HepG2 (cell line): ENCODE data around the gene SPTBN2. TPM values are rescaled to one million over a fixed set of nuclear protein-coding genes. Genes with fewer than 3 reads are reported as not detected.

Experiments
- ATAC-seq: fragments of 200-7000 bp; cut with Tn5 transposase; 3 replicates; pipeline ENCODE4 v1.9.1; 2020; ENCODE audit warnings: mild to moderate bottlenecking, moderate library complexity
- BruUV-seq: library from RNA; stranded (reverse); fragments of 400-500 nt; replicated peaks from 2 replicates; lab custom pipeline; 2021; lab: Mats Ljungman, UMichigan
- CTCF ChIA-PET: fragments of 300-600 bp; formaldehyde crosslinking; extraction: SDS; loops from one replicate; lab custom pipeline; 2021; ENCODE audit warnings: low total read pairs, inconsistent platforms, low intra/inter-chr PET ratio; lab: Yijun Ruan, JAX
- POLR2A ChIA-PET: fragments of 350-600 bp; sonication (Branson Sonifier 250); formaldehyde crosslinking; loops from one replicate; lab custom pipeline; 2020; ENCODE audit warnings: antibody characterized with exemption, inconsistent platforms; lab: Yijun Ruan, JAX
- DNase-seq: peaks from one replicate; pipeline ENCODE4 v3.0.0-alpha.2; 2015; ENCODE audit warnings: low spot score
- FAIRE-seq: peaks from 3 replicates; lab custom pipeline; 2011; peaks lifted over from hg19 to GRCh38; lab: Jason Lieb, UNC
- H2AFZ ChIP-seq: one replicate; pipeline ENCODE4 v1.6.1; 2011; ENCODE audit warnings: low read length, inconsistent platforms
- H3K27ac ChIP-seq: fragments of 300-600 bp; 3 replicates; pipeline ENCODE4 v1.8.0; 2011; ENCODE audit warnings: mixed run types, mild to moderate bottlenecking, mixed read lengths, low read length, inconsistent platforms; ENCODE audit not compliant: insufficient read depth; ENCODE audit errors: extremely low read length
- H3K27me3 ChIP-seq, 2 experiments: fragments of 200-600 bp in 1 of 2; 2 replicates in 1 of 2; 3 replicates in 1 of 2; pipeline versions ENCODE4 v1.6.0 to v1.8.0; 2011; ENCODE audit warnings: low read length in 2 of 2, mild to moderate bottlenecking in 2 of 2, moderate library complexity in 2 of 2, inconsistent platforms in 1 of 2; ENCODE audit not compliant: insufficient read depth in 2 of 2, control insufficient read depth in 1 of 2
- H3K36me3 ChIP-seq, 2 experiments: fragments of 200-600 bp in 1 of 2; replicated peaks in 1 of 2; 2 replicates in 1 of 2; 3 replicates in 1 of 2; pipeline versions ENCODE4 v1.5.1 to v1.8.0; 2011; ENCODE audit warnings: low read length in 2 of 2, inconsistent platforms in 1 of 2; ENCODE audit not compliant: insufficient read depth in 2 of 2, control insufficient read depth in 1 of 2
- H3K4me1 ChIP-seq: 2 replicates; pipeline ENCODE4 v1.5.1; 2012; ENCODE audit warnings: low read length, inconsistent platforms; ENCODE audit not compliant: insufficient read depth
- H3K4me2 ChIP-seq: 2 replicates; pipeline ENCODE4 v1.6.0; 2011; ENCODE audit warnings: low read depth, low read length, inconsistent platforms
- H3K4me3 ChIP-seq, 3 experiments: fragments of 200-600 bp in 1 of 3; sonication (generic), shearing (Covaris generic) in 1 of 3; replicated peaks in 1 of 3; 2 replicates each; pipeline ENCODE4 v1.5.1; 2011 to 2016; ENCODE audit warnings: low read length in 3 of 3, inconsistent platforms in 2 of 3, low read depth in 2 of 3, mild to moderate bottlenecking in 2 of 3, control low read depth in 1 of 3, mixed read lengths in 1 of 3; ENCODE audit not compliant: insufficient read depth in 1 of 3
- H3K79me2 ChIP-seq: one replicate; pipeline ENCODE4 v1.6.1; 2011; ENCODE audit warnings: low read length, inconsistent platforms; ENCODE audit not compliant: insufficient read depth
- H3K9ac ChIP-seq: 2 replicates; pipeline ENCODE4 v1.6.0; 2011; ENCODE audit warnings: mild to moderate bottlenecking, low read depth, low read length, inconsistent platforms; ENCODE audit not compliant: insufficient read depth
- H3K9me3 ChIP-seq: 2 replicates; pipeline ENCODE4 v1.5.1; 2012; ENCODE audit warnings: mild to moderate bottlenecking, low read length
- H4K20me1 ChIP-seq: 2 replicates; pipeline ENCODE4 v1.6.0; 2011; ENCODE audit warnings: inconsistent platforms, mild to moderate bottlenecking, low read length, moderate library complexity; ENCODE audit not compliant: insufficient read depth
- MTF2 ChIP-seq: sonication (generic); formaldehyde crosslinking; IDR thresholded peaks from 2 replicates; pipeline ENCODE4 v1.5.0; 2020; ENCODE audit warnings: missing genetic modification reagents, borderline replicate concordance
- XBP1 ChIP-seq: sonication (generic); formaldehyde crosslinking; IDR thresholded peaks from 2 replicates; pipeline ENCODE4 v1.5.0; 2020; ENCODE audit warnings: missing genetic modification reagents
- ZBTB7B ChIP-seq: sonication (generic); formaldehyde crosslinking; IDR thresholded peaks from 2 replicates; pipeline ENCODE4 v1.4.0; 2020; ENCODE audit warnings: missing genetic modification reagents
- ZNF292 ChIP-seq: sonication (generic); formaldehyde crosslinking; IDR thresholded peaks from 2 replicates; pipeline ENCODE4 v1.8.1; 2022; ENCODE audit warnings: mild to moderate bottlenecking, low read depth, missing genetic modification reagents, borderline replicate concordance
- ZNF737 ChIP-seq: sonication (generic); formaldehyde crosslinking; IDR thresholded peaks from 2 replicates; pipeline ENCODE4 v1.5.0; 2020; ENCODE audit warnings: missing genetic modification reagents, mild to moderate bottlenecking, borderline replicate concordance
- WGBS: methylation state at CpG from one replicate; pipeline ENCODE4 v1.1.6; 2017; ENCODE audit warnings: low lambda C conversion rate; 5-methylcytosine and 5-hydroxymethylcytosine counted together
- in situ Hi-C: cut with HindIII; loops from 2 replicates; pipeline ENCODE4 v1.10.0; 2017; ENCODE audit warnings: low pct_unique_long_range_greater_than_20kb; ENCODE audit not compliant: extremely low pct_ligation_motif_present
- intact Hi-C: fragments of 100-400 bp; cut with micrococcal nuclease; formaldehyde crosslinking; loops from one replicate; pipeline ENCODE4 v1.10.0; 2022; ENCODE audit not compliant: unreplicated experiment
- polyA plus RNA-seq, 8 experiments: library from polyadenylated mRNA; depleted of rRNA in 3 of 8; stranded (reverse) in 7 of 8; unstranded in 1 of 8; fragments of >200 nt; fragmentation: Illumina TruSeq in 4 of 8; extraction: Trizol in 4 of 8; gene quantifications; 2 replicates each; pipeline versions ENCODE4 v1.2.1 to v1.2.3, GENCODE V29; 2011 to 2016; ENCODE audit warnings: low read depth in 4 of 8, missing spikeins in 1 of 8, mixed read lengths in 1 of 8; ENCODE audit not compliant: insufficient read depth in 1 of 8
- total RNA-seq, 5 experiments: library from RNA; depleted of rRNA; stranded (reverse); fragments of >200 nt; fragmentation: Illumina TruSeq; extraction: Trizol; gene quantifications; 2 replicates each; pipeline ENCODE4 v1.2.3, GENCODE V29; 2016; ENCODE audit warnings: low read depth in 1 of 5

Gene SPTBN2
- total and polyA plus RNA-seq, 2 of the 13 experiments (the other 11 are each of a cell fraction or from before 2014, with no cell fraction given) = 0.65 to 4.0 TPM

- no peak for TF ChIP-seq ZNF292 (CRISPR knock-in tag)
- no peak for TF ChIP-seq ZNF737 (CRISPR knock-in tag)
Measured at GRCh38 chr11:66683877-66684276, 45.1 kb downstream of the SPTBN2 start (continued).

GRCh38 chr11:66680966-66681645 is 47.9 kb downstream of the SPTBN2 start:
- ChIA-PET CTCF (no interaction called here), POLR2A (no interaction called here)
- Histone ChIP-seq H3K27me3 (no peaks in the 10 kb centered on the region; a peak in 1 of 5 replicates), H3K36me3 (peaks cover 1 to 4% of the 10 kb centered on the region in 2 experiments; a peak in 1 of 5 replicates), H3K27ac (no peak overlapping the region), H3K4me3 (no peak overlapping the region), H3K4me2 (no peak overlapping the region), H3K9me3 (no peaks in the 10 kb centered on the region), H2AFZ (no peak overlapping the region), H4K20me1 (no peaks in the 10 kb centered on the region), H3K79me2 (peaks cover 12% of the 10 kb centered on the region), H3K9ac (no peak overlapping the region), H3K4me1 (peaks cover 12% of the 10 kb centered on the region)
- DNase-seq (no peak), FAIRE-seq (no peak), ATAC-seq (no peak)
- TF ChIP-seq XBP1 (CRISPR knock-in tag) = no peak
- no peak for TF ChIP-seq MTF2
- no peak for TF ChIP-seq ZBTB7B (CRISPR knock-in tag)
- intact Hi-C loops (no loop called here), in situ Hi-C loops (no loop called here)
- WGBS = 72% methylated on average over 7 of the region's 7 CpGs
- no TSS peak for BruUV-seq
